Esophagus muscularis mucosa (tissue), 4 donors: ENCODE measurements around the gene PLA2G4B. TPM values are rescaled to one million over a fixed set of nuclear protein-coding genes. Genes with fewer than 3 reads are reported as not detected.

Source experiments
- DNase-seq: peaks from one replicate; pipeline ENCODE4 v3.0.0-alpha.2; 2017; ENCODE audit errors: extremely low spot score
- H3K27ac ChIP-seq, 4 donors: fragments of 200-600 bp; sonication (generic); replicated peaks in 1 of 4; 1 replicate in 3 of 4; 2 replicates in 1 of 4; pipeline ENCODE4 v1.5.1; 2016 to 2019; ENCODE audit warnings: mild to moderate bottlenecking in 1 of 4
- H3K27me3 ChIP-seq, 4 donors: fragments of 200-600 bp; sonication (generic); one replicate each; pipeline versions ENCODE4 v1.5.1 to v1.6.0; 2016 to 2019
- H3K36me3 ChIP-seq, 4 donors: fragments of 200-600 bp; sonication (generic); one replicate each; pipeline ENCODE4 v1.5.1; 2016 to 2019
- H3K4me1 ChIP-seq, 4 donors: fragments of 200-600 bp; sonication (generic); one replicate each; pipeline ENCODE4 v1.5.1; 2016 to 2019
- H3K4me3 ChIP-seq, 4 donors: fragments of 200-600 bp; sonication (generic); 1 replicate in 2 of 4; 2 replicates in 2 of 4; pipeline ENCODE4 v1.5.1; 2016 to 2019; ENCODE audit warnings: mild to moderate bottlenecking in 4 of 4, moderate library complexity in 1 of 4
- H3K9me3 ChIP-seq, 4 donors: fragments of 200-600 bp; sonication (generic); 1 replicate in 3 of 4; 2 replicates in 1 of 4; pipeline ENCODE4 v1.5.1; 2016 to 2019
- EP300 ChIP-seq: sonication (generic); formaldehyde crosslinking; IDR thresholded peaks from one replicate; pipeline ENCODE4 v1.6.1; 2017; ENCODE audit warnings: antibody characterized with exemption
- POLR2A ChIP-seq: fragments of 450-650 bp; IDR thresholded peaks from one replicate; pipeline ENCODE4 v1.6.1; 2017; ENCODE audit warnings: antibody characterized with exemption, moderate library complexity, mild to moderate bottlenecking, low read depth
- POLR2AphosphoS5 ChIP-seq, 2 donors: sonication (generic); formaldehyde crosslinking; IDR thresholded peaks; one replicate each; pipeline ENCODE4 v1.6.1; 2017; ENCODE audit warnings: antibody characterized with exemption in 2 of 2
- WGBS: methylation state at CpG from one replicate; pipeline ENCODE4 v1.1.5; 2018; 5-methylcytosine and 5-hydroxymethylcytosine counted together
- intact Hi-C: fragments of 100-400 bp; cut with DNase I; formaldehyde crosslinking; loops from one replicate; pipeline ENCODE4 v1.15.1; 2023
- total RNA-seq, 4 donors: library from RNA; depleted of rRNA; stranded (reverse); fragments of >200 nt; gene quantifications; one replicate each; pipeline versions ENCODE4 v1.1.0 to v1.2.1, GENCODE V29; 2016
- TF ChIP-seq, protein P1 (sequence below), 3 experiments: fragments of 200-600 bp in 2 of 3; fragments of 450-650 bp in 1 of 3; sonication (generic) in 2 of 3; IDR thresholded peaks; one replicate each; pipeline ENCODE4 v1.5.1; 2017 to 2019; ENCODE audit warnings: antibody characterized with exemption in 3 of 3, mild to moderate bottlenecking in 2 of 3, moderate library complexity in 1 of 3

PLA2G4B gene
- total RNA-seq, 4 donors from 2014 or later, result 0.91 to 6.6 (median 2.5) TPM

GRCh38 chr15:41874736-41875135 is 36.1 kb downstream of the PLA2G4B start:
- intact Hi-C loops, result no loop called here
- H3K4me1 ChIP-seq, result no peaks in the 10 kb centered on the region
- no peak for DNase-seq
- no peaks in the 10 kb centered on the region for H3K36me3 ChIP-seq
- H3K27ac ChIP-seq, result no peak overlapping the region
- peaks cover 0 to 7% (median 0%) of the 10 kb centered on the region in 4 donors for H3K27me3 ChIP-seq
- H3K4me3 ChIP-seq, result no peak overlapping the region
- no peaks in the 10 kb centered on the region for H3K9me3 ChIP-seq
- WGBS, result 100% methylated on average over 1 of the region's 12 CpGs
- TF ChIP-seq EP300 (no peak), POLR2A (no peak), POLR2AphosphoS5 (IDR thresholded peaks at IDR 0.05) (no peak)
- TF ChIP-seq, protein P1, sequence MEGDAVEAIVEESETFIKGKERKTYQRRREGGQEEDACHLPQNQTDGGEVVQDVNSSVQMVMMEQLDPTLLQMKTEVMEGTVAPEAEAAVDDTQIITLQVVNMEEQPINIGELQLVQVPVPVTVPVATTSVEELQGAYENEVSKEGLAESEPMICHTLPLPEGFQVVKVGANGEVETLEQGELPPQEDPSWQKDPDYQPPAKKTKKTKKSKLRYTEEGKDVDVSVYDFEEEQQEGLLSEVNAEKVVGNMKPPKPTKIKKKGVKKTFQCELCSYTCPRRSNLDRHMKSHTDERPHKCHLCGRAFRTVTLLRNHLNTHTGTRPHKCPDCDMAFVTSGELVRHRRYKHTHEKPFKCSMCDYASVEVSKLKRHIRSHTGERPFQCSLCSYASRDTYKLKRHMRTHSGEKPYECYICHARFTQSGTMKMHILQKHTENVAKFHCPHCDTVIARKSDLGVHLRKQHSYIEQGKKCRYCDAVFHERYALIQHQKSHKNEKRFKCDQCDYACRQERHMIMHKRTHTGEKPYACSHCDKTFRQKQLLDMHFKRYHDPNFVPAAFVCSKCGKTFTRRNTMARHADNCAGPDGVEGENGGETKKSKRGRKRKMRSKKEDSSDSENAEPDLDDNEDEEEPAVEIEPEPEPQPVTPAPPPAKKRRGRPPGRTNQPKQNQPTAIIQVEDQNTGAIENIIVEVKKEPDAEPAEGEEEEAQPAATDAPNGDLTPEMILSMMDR (IDR thresholded peaks at IDR 0.05), result no peak

DNA sequence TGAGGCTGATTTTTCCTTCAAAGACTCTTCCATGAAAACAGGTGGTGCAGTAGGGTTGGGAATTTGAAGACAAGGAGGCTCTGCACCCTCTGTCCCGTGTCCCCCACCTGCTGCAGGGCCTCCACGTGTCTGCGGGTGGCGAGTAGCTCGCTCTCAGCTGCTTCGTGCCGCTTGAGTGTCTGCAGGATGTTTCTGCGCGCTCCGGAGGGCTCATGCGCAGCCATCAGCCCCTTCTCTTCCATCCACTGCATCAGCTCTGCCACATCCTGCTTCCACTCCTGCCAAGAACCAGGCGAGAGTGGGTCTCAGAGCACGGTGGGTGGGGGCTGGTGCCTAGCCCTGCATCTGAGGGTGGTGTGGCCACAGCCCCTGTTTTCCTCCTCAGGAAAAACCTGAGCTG is 37.4 kb downstream of the PLA2G4B start:
- Histone ChIP-seq H3K4me3 (no peak overlapping the region), H3K9me3 (no peaks in the 10 kb centered on the region), H3K27ac (no peak overlapping the region), H3K4me1 (no peaks in the 10 kb centered on the region), H3K27me3 (peaks cover 0 to 9% (median 0%) of the 10 kb centered on the region in 4 donors), H3K36me3 (peaks cover 0 to 3% (median 0%) of the 10 kb centered on the region in 4 donors)
- no peak for DNase-seq
- intact Hi-C loops, result no loop called here
- 87% methylated on average over 3 of the region's 13 CpGs for WGBS
- TF ChIP-seq POLR2A (no peak), POLR2AphosphoS5 (IDR thresholded peaks at IDR 0.05) (no peak), EP300 (no peak)
- TF ChIP-seq, protein P1 (IDR thresholded peaks at IDR 0.05), result no peak

DNA sequence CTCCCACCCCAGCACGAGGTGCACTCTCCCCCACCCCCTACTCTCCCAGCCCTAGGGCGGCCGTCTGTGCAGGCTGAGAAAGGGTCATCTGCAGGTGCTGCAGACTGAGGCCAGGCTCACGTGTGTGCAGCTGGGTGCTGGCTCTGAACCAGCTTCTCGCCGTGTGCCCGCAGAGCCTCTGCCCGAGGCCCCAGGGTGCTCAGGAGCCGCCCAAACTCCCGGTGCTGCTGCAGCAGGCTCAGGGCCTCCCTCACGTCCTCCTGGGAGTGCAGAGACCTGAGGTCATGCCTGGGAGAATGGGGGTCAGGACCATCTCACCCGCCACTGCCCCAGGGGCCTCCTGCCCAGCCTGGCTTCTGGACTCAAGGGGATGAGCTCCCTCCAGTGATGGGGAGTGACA is 38.0 kb downstream of the PLA2G4B start:
- H3K4me3 ChIP-seq, result no peak overlapping the region
- no peaks in the 10 kb centered on the region for H3K9me3 ChIP-seq
- no peak overlapping the region for H3K27ac ChIP-seq
- H3K36me3 ChIP-seq, result peaks cover 0 to 3% (median 0%) of the 10 kb centered on the region in 4 donors
- 100% methylated on average over 1 of the region's 12 CpGs for whole genome bisulfite sequencing
- TF ChIP-seq, protein P1 (IDR thresholded peaks at IDR 0.05), result no peak
- TF ChIP-seq POLR2A, result no peak
- peaks cover 0 to 14% (median 0%) of the 10 kb centered on the region in 4 donors for H3K27me3 ChIP-seq
- intact Hi-C loops, result no loop called here
- peaks cover 3 to 5% (median 4%) of the 10 kb centered on the region in 4 donors for H3K4me1 ChIP-seq
- DNase-seq, result no peak

DNA sequence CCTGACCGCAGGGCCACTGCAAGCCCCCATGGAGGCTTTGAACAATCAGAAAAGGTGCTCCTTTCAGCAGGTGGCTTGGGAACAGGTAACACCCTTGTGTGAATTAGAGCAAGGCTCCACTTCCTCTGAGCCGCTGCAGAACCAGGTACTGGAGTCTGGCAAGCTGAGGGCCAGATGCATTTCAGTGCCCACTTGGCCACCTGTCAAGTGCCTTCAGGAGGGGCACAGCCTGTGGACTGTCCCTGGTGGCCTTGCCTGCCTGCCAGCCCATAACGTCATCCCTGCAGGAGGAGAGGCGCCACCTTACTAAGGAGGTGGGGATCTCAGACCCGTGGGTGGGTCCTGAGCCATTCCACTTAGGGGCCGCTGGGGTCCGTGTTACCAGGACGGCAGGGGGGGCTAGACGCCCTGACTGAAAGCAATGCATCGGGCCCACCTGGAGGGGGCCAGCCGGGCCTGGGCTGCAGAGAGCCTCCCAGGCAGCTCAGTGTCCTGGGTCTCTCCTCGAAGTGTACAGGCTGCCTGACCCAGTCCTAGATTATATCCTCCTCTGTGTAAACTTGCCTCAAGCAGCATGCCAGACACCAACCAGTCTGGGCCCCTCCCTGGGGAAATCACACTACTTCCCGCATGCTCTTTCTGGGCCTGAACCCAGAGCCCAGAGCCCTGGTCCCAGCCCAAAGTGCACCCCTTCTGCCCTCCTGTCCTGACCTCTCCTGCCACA is 39.1 kb downstream of the PLA2G4B start:
- 88% methylated on average over 10 of the region's 13 CpGs for WGBS
- intact Hi-C loops, result no loop called here
- H3K27me3 ChIP-seq, result peaks cover 0 to 20% (median 0%) of the 10 kb centered on the region in 4 donors
- H3K4me1 ChIP-seq, result peaks cover 14 to 16% (median 15%) of the 10 kb centered on the region in 4 donors
- H3K36me3 ChIP-seq, result peaks cover 0 to 3% (median 0%) of the 10 kb centered on the region in 4 donors
- no peak for DNase-seq
- no peak overlapping the region for H3K4me3 ChIP-seq
- TF ChIP-seq, protein P1 (IDR thresholded peaks at IDR 0.05), result no peak
- TF ChIP-seq EP300 (no peak), POLR2A (no peak), POLR2AphosphoS5 (IDR thresholded peaks at IDR 0.05) (no peak)
- H3K27ac ChIP-seq, result no peak overlapping the region
- no peaks in the 10 kb centered on the region for H3K9me3 ChIP-seq
